Epithelial cell of esophagus (primary cell): ENCODE results near the gene SEPTIN2.

Experiments used
- DNase-seq: peaks from one replicate; pipeline ENCODE4 v3.0.0; 2010; ENCODE audit warnings: low read depth
- H3K4me3 ChIP-seq: 2 replicates; pipeline ENCODE4 v1.5.1; 2011; ENCODE audit warnings: mild to moderate bottlenecking, low read length, control low read depth
- CTCF ChIP-seq: IDR thresholded peaks from 2 replicates; pipeline ENCODE4 v1.5.1; 2011; ENCODE audit warnings: low read depth, mild to moderate bottlenecking, low read length, control low read depth, inconsistent platforms; ENCODE audit not compliant: insufficient read depth; ENCODE audit errors: missing control alignments

SEPTIN2 gene

DNA sequence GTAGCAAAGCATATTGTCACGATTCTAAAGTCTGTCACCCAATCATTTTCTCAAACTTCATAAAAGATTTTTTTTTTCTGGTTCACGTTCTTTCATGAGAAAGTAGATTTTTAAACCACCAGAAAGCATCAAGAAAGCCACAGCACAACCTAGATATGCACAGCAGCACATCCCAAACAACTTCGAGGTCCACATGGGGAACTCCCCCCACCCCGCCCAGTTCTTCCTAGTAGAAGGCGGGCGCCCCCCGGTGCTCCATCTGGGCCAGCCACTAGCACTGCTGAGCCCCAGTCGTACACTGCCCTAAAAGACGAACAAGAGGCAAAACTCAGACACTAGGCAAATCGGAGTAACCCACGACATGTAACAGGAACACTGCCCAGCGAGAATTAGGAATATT lies 15.7 kb upstream of the SEPTIN2 start:
- TF ChIP-seq CTCF = no peak
- DNase-seq = no peak
- no peak overlapping the region for H3K4me3 ChIP-seq

GRCh38 chr2:241302083-241302482 lies 13.6 kb upstream of the SEPTIN2 start:
- no peak for DNase-seq
- H3K4me3 ChIP-seq = no peak overlapping the region
- TF ChIP-seq CTCF = no peak

DNA sequence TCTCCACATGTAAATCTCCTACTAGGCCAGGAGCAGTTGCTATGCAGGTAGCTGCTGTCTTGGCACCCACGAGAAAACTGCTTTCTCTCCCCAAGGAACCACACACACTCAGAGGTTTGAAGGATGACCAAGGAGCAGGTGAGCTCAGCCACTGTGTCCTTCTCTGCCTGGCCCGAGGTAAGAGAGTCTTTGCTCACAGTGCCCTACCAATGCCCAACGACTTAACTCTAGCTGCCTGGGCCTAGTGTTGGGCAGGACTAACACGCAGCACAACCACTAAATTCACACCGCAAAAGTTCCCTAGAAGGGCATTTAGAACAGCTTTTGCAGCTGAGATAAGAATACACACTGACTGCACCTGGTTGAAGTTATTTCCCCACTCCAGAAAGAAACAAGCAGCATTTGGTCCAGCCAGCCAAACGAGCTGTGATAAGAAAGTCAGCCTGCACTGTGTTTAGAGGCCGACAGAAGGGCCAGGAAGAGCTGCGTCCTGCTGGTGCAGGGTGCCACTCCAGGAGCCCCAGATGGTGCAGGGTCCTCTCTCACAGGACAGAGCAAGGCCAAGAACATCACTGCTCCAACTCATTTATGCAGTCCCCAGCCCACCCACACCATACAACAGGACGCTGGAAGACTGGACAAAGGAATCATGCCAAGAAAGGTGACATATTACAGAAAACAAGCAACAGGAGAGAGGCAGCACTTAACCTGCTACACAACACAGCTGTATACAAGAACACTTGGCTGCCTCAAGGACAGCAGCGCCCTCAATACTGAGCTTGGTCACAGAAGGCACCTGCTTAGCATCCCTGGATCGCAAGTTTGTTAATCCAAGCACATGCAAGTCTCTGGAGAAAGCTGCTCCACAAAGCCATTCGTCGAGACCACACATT lies 12.7 kb upstream of the SEPTIN2 start:
- H3K4me3 ChIP-seq = no peak overlapping the region
- no peak for DNase-seq
- TF ChIP-seq CTCF = no peak

- no peak for DNase-seq
- no peak overlapping the region for H3K4me3 ChIP-seq
- no peak for TF ChIP-seq CTCF
Measured at GRCh38 chr2:241304039-241304670, 11.6 kb upstream of the SEPTIN2 start.

GRCh38 chr2:241307055-241307454 lies 8.7 kb upstream of the SEPTIN2 start:
- no peak overlapping the region for H3K4me3 ChIP-seq
- no peak for DNase-seq
- TF ChIP-seq CTCF = no peak

- DNase-seq = no peak
- no peak overlapping the region for H3K4me3 ChIP-seq
- no peak for TF ChIP-seq CTCF
Measured at GRCh38 chr2:241308267-241308666, 7.5 kb upstream of the SEPTIN2 start.
